WTC11 (cell line): ENCODE results near the gene IPO13. TPM values are rescaled to one million over a fixed set of nuclear protein-coding genes. Genes with fewer than 3 reads are reported as not detected.

Source experiments
- ATAC-seq: fragments of 200-7000 bp; cut with Tn5 transposase; 2 replicates; pipeline ENCODE4 v1.10.0; 2021; ENCODE audit warnings: mild to moderate bottlenecking, moderate library complexity
- CTCF ChIA-PET: fragments of 300-600 bp; sonication (Branson Sonifier 250); formaldehyde crosslinking; loops from one replicate; lab custom pipeline; 2021; ENCODE audit warnings: antibody characterized with exemption; lab: Charles Lee
- POLR2A ChIA-PET: fragments of 350-600 bp; sonication (Branson Sonifier 250); formaldehyde crosslinking; loops from one replicate; lab custom pipeline; 2021; ENCODE audit warnings: antibody characterized with exemption; lab: Charles Lee
- DNase-seq: peaks from one replicate; pipeline ENCODE4 v3.0.0; 2021; ENCODE audit warnings: low spot score
- H3K27ac Mint-ChIP-seq: 2 replicates; pipeline ENCODE4 v1.8.0; 2021; ENCODE audit warnings: mixed read lengths
- H3K27me3 Mint-ChIP-seq: 2 replicates; pipeline ENCODE4 v1.8.0; 2021; ENCODE audit warnings: low read depth, mild to moderate bottlenecking, moderate library complexity, mixed read lengths
- H3K36me3 Mint-ChIP-seq: 2 replicates; pipeline ENCODE4 v1.8.0; 2021; ENCODE audit warnings: mixed read lengths
- H3K4me1 Mint-ChIP-seq: 2 replicates; pipeline ENCODE4 v1.8.0; 2022; ENCODE audit warnings: mixed read lengths
- H3K4me3 Mint-ChIP-seq: 2 replicates; pipeline ENCODE4 v1.8.0; 2021; ENCODE audit warnings: mild to moderate bottlenecking, moderate library complexity, mixed read lengths
- H3K9me3 Mint-ChIP-seq: 2 replicates; pipeline ENCODE4 v1.8.0; 2021; ENCODE audit warnings: mixed read lengths
- ARID4B ChIP-seq: sonication (generic); formaldehyde crosslinking; IDR thresholded peaks from 2 replicates; pipeline ENCODE4 v1.8.0; 2023; ENCODE audit warnings: missing genetic modification reagents, mild to moderate bottlenecking, borderline replicate concordance
- GRHL2 ChIP-seq: fragments of 250-450 bp; sonication (Bioruptor Pico); IDR thresholded peaks from 2 replicates; pipeline ENCODE4 v1.8.0; 2022; ENCODE audit warnings: mild to moderate bottlenecking, moderate library complexity; ENCODE audit not compliant: insufficient replicate concordance, severe bottlenecking
- JUN ChIP-seq: sonication (generic); formaldehyde crosslinking; IDR thresholded peaks from 2 replicates; pipeline ENCODE4 v1.8.0; 2023; ENCODE audit warnings: mild to moderate bottlenecking, missing genetic modification reagents
- MYBL2 ChIP-seq: sonication (generic); formaldehyde crosslinking; IDR thresholded peaks from 2 replicates; pipeline ENCODE4 v1.8.1; 2023; ENCODE audit warnings: mild to moderate bottlenecking, moderate library complexity, missing genetic modification reagents
- SMAD3 ChIP-seq: sonication (generic); formaldehyde crosslinking; IDR thresholded peaks from 2 replicates; pipeline ENCODE4 v1.8.0; 2022; ENCODE audit warnings: missing genetic modification reagents, mild to moderate bottlenecking, borderline replicate concordance
- SMAD4 ChIP-seq: sonication (generic); formaldehyde crosslinking; IDR thresholded peaks from 2 replicates; pipeline ENCODE4 v1.8.0; 2022; ENCODE audit warnings: mild to moderate bottlenecking, missing genetic modification reagents
- TEAD1 ChIP-seq: sonication (generic); formaldehyde crosslinking; IDR thresholded peaks from 2 replicates; pipeline ENCODE4 v1.8.0; 2022; ENCODE audit warnings: mild to moderate bottlenecking, missing genetic modification reagents
- TEAD4 ChIP-seq: sonication (generic); formaldehyde crosslinking; IDR thresholded peaks from 2 replicates; pipeline ENCODE4 v1.8.0; 2022; ENCODE audit warnings: mild to moderate bottlenecking, missing genetic modification reagents
- ZNF219 ChIP-seq: sonication (generic); formaldehyde crosslinking; IDR thresholded peaks from 2 replicates; pipeline ENCODE4 v1.8.0; 2023; ENCODE audit warnings: missing genetic modification reagents, mild to moderate bottlenecking, borderline replicate concordance
- ZNF263 ChIP-seq: sonication (generic); formaldehyde crosslinking; IDR thresholded peaks from 2 replicates; pipeline ENCODE4 v1.8.1; 2022; ENCODE audit warnings: low read depth, mild to moderate bottlenecking, moderate library complexity, missing genetic modification reagents
- ZNF396 ChIP-seq: fragments of 250-450 bp; sonication (Bioruptor Pico); IDR thresholded peaks from 2 replicates; pipeline ENCODE4 v1.8.0; 2021; ENCODE audit warnings: mild to moderate bottlenecking, moderate library complexity, borderline replicate concordance
- total RNA-seq: library from RNA; stranded (reverse); gene quantifications from 3 replicates; pipeline ENCODE4 v1.2.3, GENCODE V29; 2021
- TF ChIP-seq, protein P1 (sequence below): sonication (generic); formaldehyde crosslinking; IDR thresholded peaks from 2 replicates; pipeline ENCODE4 v1.8.0; 2022; ENCODE audit warnings: mild to moderate bottlenecking, missing genetic modification reagents
- TF ChIP-seq, protein P2 (sequence below): sonication (generic); formaldehyde crosslinking; IDR thresholded peaks from 2 replicates; pipeline ENCODE4 v1.8.0; 2022; ENCODE audit warnings: missing genetic modification reagents

Gene IPO13
- total RNA-seq, 1 experiment from 2014 or later: 24.2 TPM

DNA sequence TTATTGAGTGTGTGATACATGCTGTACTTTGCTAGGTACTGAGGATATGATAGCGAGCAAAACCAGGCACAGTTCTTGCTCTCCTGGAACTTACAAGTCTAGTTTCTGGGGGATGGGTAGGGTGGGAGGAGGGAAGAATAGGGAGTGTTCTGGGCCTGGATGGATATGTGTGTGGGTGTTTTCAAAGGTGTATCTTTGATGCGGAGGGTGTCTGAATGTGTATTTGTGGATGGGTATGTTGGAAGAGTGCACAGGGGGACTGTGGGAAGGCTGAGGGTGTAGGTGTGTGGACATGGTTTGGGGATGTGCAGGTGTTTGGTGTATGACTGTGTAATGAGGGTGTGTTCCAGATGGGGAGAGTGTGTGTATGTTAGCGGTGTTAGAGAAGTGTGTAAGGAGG lies 18.6 kb downstream of the IPO13 start:
- no peak for TF ChIP-seq MYBL2 (CRISPR knock-in tag)
- no peak for TF ChIP-seq ARID4B
- TF ChIP-seq, all 79 proteins: peak for 0
- H3K27me3 Mint-ChIP-seq: no peaks in the 10 kb centered on the region
- ChIA-PET POLR2A (no interaction called here), CTCF (no interaction called here)
- no peaks in the 10 kb centered on the region for H3K9me3 Mint-ChIP-seq
- no peak for ATAC-seq
- no peaks in the 10 kb centered on the region for H3K36me3 Mint-ChIP-seq
- no peak overlapping the region for H3K4me3 Mint-ChIP-seq
- H3K27ac Mint-ChIP-seq: no peak overlapping the region
- peaks cover 6% of the 10 kb centered on the region; the same call in 1 of the 2 replicates for H3K4me1 Mint-ChIP-seq
- DNase-seq: no peak

- TF ChIP-seq ARID4B: 0 out of 2 replicates have a peak, but pooled peaks have one; percentile 55
- 0 out of 2 replicates have a peak, but pooled peaks have one; percentile 46 for TF ChIP-seq JUN (CRISPR knock-in tag)
- no peak for TF ChIP-seq GRHL2 (CRISPR knock-in tag)
- TF ChIP-seq, protein P1, sequence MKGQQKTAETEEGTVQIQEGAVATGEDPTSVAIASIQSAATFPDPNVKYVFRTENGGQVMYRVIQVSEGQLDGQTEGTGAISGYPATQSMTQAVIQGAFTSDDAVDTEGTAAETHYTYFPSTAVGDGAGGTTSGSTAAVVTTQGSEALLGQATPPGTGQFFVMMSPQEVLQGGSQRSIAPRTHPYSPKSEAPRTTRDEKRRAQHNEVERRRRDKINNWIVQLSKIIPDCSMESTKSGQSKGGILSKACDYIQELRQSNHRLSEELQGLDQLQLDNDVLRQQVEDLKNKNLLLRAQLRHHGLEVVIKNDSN: peak; percentile 57; the same call in 1 of the 2 replicates
- peak; percentile 76 for TF ChIP-seq TEAD4 (CRISPR knock-in tag)
- TF ChIP-seq TEAD1 (CRISPR knock-in tag): peak; percentile 66; the same call in 1 of the 2 replicates
- TF ChIP-seq, protein P2, sequence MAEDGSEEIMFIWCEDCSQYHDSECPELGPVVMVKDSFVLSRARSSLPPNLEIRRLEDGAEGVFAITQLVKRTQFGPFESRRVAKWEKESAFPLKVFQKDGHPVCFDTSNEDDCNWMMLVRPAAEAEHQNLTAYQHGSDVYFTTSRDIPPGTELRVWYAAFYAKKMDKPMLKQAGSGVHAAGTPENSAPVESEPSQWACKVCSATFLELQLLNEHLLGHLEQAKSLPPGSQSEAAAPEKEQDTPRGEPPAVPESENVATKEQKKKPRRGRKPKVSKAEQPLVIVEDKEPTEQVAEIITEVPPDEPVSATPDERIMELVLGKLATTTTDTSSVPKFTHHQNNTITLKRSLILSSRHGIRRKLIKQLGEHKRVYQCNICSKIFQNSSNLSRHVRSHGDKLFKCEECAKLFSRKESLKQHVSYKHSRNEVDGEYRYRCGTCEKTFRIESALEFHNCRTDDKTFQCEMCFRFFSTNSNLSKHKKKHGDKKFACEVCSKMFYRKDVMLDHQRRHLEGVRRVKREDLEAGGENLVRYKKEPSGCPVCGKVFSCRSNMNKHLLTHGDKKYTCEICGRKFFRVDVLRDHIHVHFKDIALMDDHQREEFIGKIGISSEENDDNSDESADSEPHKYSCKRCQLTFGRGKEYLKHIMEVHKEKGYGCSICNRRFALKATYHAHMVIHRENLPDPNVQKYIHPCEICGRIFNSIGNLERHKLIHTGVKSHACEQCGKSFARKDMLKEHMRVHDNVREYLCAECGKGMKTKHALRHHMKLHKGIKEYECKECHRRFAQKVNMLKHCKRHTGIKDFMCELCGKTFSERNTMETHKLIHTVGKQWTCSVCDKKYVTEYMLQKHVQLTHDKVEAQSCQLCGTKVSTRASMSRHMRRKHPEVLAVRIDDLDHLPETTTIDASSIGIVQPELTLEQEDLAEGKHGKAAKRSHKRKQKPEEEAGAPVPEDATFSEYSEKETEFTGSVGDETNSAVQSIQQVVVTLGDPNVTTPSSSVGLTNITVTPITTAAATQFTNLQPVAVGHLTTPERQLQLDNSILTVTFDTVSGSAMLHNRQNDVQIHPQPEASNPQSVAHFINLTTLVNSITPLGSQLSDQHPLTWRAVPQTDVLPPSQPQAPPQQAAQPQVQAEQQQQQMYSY: 0 out of 2 replicates have a peak, but pooled peaks have one; percentile 21
- peak; percentile 46; the same call in 1 of the 2 replicates for TF ChIP-seq ZNF219
- TF ChIP-seq SMAD4 (CRISPR knock-in tag): peak; percentile 35; the same call in 1 of the 2 replicates
- no peak for TF ChIP-seq ZNF263
- TF ChIP-seq ZNF396 (CRISPR knock-in tag): no peak
- no peak for TF ChIP-seq SMAD3 (CRISPR knock-in tag)
These were observed 21.7 kb downstream of the IPO13 start for GRCh38 chr1:43968348-43968948.

More at GRCh38 chr1:43968348-43968948, 21.7 kb downstream of the IPO13 start:
- CTCF ChIA-PET: interaction anchor here (0.9 to 1.8 kb wide), 5 partner anchors 21 to 79 kb away, joined by 3 to 6 read pairs (median 4); partner anchors contain the start of gene IPO13
- Mint-ChIP-seq H3K27ac (no peak overlapping the region), H3K36me3 (peaks cover 13% of the 10 kb centered on the region; the same call in 1 of the 2 replicates), H3K9me3 (no peaks in the 10 kb centered on the region), H3K4me3 (0 out of 2 replicates have a peak overlapping the region, but pooled peaks have one; percentile 3), H3K27me3 (no peaks in the 10 kb centered on the region), H3K4me1 (peaks cover 14% of the 10 kb centered on the region)
- DNase-seq (peak; percentile 75), ATAC-seq (no peak)
- POLR2A ChIA-PET: interaction anchor here (1.0 to 1.1 kb wide), 2 partner anchors 15 to 18 kb away, joined by 3 read pairs; no protein-coding TSS in a partner anchor
